ENCODE results near the gene ZNF548. TPM values are rescaled to one million over a fixed set of nuclear protein-coding genes. Genes with fewer than 3 reads are reported as not detected.

The ZNF548 gene
- total RNA-seq (10 to 100 TPM; 14.5 to 28.2 (median 24.4) TPM), polyA plus RNA-seq (10 to 100 TPM; 13.4 to 13.7 TPM)
- long read RNA-seq, donor 1, transcript ZNF548-201 (4 exons, 2,115 nt), result major isoform, 14 of 15 reads
- long read RNA-seq, donor 1, partial matches to known transcripts, result 0 of 15 reads
- long read RNA-seq, donor 1, other reads (novel, unspliced or antisense), result 1 of 15 reads
- long read RNA-seq, donor 2, transcript ZNF548-201 (4 exons, 2,115 nt), result major isoform, 8 of 9 reads
- long read RNA-seq, donor 2, partial matches to known transcripts, result 0 of 9 reads
- long read RNA-seq, donor 2, other reads (novel, unspliced or antisense), result 0 of 9 reads
- long read RNA-seq, donor 3, transcript ZNF548-201 (4 exons, 2,115 nt), result major isoform, 30 of 34 reads
- long read RNA-seq, donor 3, partial matches to known transcripts, result 1 of 34 reads
- long read RNA-seq, donor 3, other reads (novel, unspliced or antisense), result 2 of 34 reads

GRCh38 chr19:57389730-57390598 lies at the start of gene ZNF548:
TSS of gene ZNF548 (plus strand) at chr19:57389854. CDS start at chr19:57390100, 246 bp downstream.
- peaks cover 5% of the 10 kb centered on the region for H3K4me1 ChIP-seq (ENCODE audit: insufficient read depth)
- H3K27me3 ChIP-seq, result no peaks in the 10 kb centered on the region
- DNase-seq, result peak; percentile 93 to 97 (median 96)
- 1% methylated on average over 41 to 50 of the region's 50 CpGs for WGBS, 3 donors
- no peaks in the 10 kb centered on the region for H3K36me3 ChIP-seq
- H3K9me3 ChIP-seq, result peaks cover 3 to 15% of the 10 kb centered on the region in 2 donors
- peak within 1 kb of the TSS; percentile 49 for H3K4me3 ChIP-seq
- intact Hi-C loops (cut with DNase I), result no loop called here
- TF ChIP-seq EP300 (IDR thresholded peaks at IDR 0.05) (peak; percentile 38), CTCF (IDR thresholded peaks at IDR 0.05) (peak in 2 of 3 donors; percentile 54 to 64), POLR2A (IDR thresholded peaks at IDR 0.05) (peak; percentile 66)
- H3K27ac ChIP-seq, result peak within 1 kb of the TSS; percentile 83 to 95

GRCh38 chr19:57342582-57342981 lies 47.1 kb upstream of the ZNF548 start:
- H3K36me3 ChIP-seq, result no peaks in the 10 kb centered on the region
- DNase-seq, result no peak
- no peaks in the 10 kb centered on the region for H3K27me3 ChIP-seq
- 67 to 77% (median 73%) methylated on average over 6 of the region's 6 CpGs for WGBS, 3 donors
- H3K4me3 ChIP-seq, result no peak overlapping the region
- H3K27ac ChIP-seq, result no peak overlapping the region
- H3K9me3 ChIP-seq, result no peaks in the 10 kb centered on the region
- intact Hi-C loops (cut with DNase I), result no loop called here
- no peak for TF ChIP-seq POLR2A (IDR thresholded peaks at IDR 0.05)
- no peak for TF ChIP-seq EP300 (IDR thresholded peaks at IDR 0.05)
- no peak for TF ChIP-seq CTCF (IDR thresholded peaks at IDR 0.05)
- no peaks in the 10 kb centered on the region for H3K4me1 ChIP-seq (ENCODE audit: insufficient read depth)

GRCh38 chr19:57348136-57348535 lies 41.5 kb upstream of the ZNF548 start:
- Histone ChIP-seq H3K36me3 (no peaks in the 10 kb centered on the region), H3K4me3 (no peak overlapping the region), H3K27ac (no peak overlapping the region), H3K4me1 (ENCODE audit: insufficient read depth) (peaks cover 5% of the 10 kb centered on the region), H3K27me3 (no peaks in the 10 kb centered on the region), H3K9me3 (peaks cover 0 to 9% of the 10 kb centered on the region in 2 donors)
- no peak for DNase-seq
- TF ChIP-seq EP300 (IDR thresholded peaks at IDR 0.05) (no peak), CTCF (IDR thresholded peaks at IDR 0.05) (no peak), POLR2A (IDR thresholded peaks at IDR 0.05) (no peak)
- intact Hi-C loops (cut with DNase I), result no loop called here
- 51 to 66% (median 53%) methylated on average over 3 of the region's 3 CpGs for WGBS, 3 donors
